ENCODE measurements around the gene HOXC10. TPM values are rescaled to one million over a fixed set of nuclear protein-coding genes. Genes with fewer than 3 reads are reported as not detected.

HOXC10 gene
- total RNA-seq, 2 donors from 2014 or later, result not detected

DNA sequence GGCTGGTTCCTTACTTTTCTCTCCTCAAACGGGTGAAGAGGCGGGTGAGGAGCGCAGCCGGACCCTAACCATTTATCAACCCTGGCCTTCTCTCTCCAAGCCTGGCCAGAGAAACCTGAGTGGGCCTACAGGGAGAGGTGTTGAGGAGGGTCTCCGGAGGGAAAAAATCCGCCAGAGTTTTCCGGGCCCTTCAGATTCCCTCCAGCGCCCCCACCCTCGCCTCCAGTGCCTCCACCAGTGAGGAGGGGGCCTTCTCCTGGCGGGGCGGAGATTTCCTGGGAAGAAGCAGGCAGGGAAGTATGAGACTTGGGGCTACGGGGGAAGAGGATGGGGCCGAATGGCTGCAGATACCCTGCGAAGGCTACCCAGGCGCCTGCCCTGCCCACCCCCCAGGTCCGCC, 46.5 kb downstream of the HOXC10 start:
- intact Hi-C loops (cut with DNase I, micrococcal nuclease), result loop anchor here in 1 of 2 donors (5.0 kb wide), 1 partner anchor 161 kb away; no protein-coding TSS in a partner anchor
- no peak for ATAC-seq
- DNase-seq, result no peak

DNA sequence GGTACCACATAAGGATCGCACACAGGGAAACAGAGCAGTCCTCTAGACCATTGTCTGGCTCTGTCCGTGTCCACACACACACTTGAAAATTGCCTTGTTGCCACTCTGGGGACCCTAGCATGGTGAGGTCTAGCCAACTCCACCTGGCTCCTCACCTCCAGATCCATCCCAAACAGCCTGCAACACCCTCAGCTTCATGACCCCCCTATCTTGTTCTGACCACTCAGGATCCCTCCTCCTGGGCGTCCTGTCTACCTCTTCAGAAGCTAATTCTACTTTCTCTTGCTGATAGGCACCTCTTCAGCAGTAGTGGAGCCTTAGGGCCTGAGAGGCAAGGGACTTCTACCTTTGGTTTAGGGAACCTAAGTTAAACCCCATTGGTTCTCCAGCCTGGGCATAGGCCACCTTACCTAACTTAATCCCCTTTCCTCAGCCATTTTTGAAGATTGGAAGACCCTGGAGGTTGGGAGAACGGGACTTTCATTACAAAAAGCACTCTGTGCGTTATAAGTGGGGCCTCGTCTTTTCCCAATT, 47.2 kb downstream of the HOXC10 start:
- DNase-seq (no peak), ATAC-seq (no peak)
- intact Hi-C loops (cut with DNase I, micrococcal nuclease), result loop anchor here in 1 of 2 donors (5.0 kb wide), 1 partner anchor 160 kb away; no protein-coding TSS in a partner anchor

DNA sequence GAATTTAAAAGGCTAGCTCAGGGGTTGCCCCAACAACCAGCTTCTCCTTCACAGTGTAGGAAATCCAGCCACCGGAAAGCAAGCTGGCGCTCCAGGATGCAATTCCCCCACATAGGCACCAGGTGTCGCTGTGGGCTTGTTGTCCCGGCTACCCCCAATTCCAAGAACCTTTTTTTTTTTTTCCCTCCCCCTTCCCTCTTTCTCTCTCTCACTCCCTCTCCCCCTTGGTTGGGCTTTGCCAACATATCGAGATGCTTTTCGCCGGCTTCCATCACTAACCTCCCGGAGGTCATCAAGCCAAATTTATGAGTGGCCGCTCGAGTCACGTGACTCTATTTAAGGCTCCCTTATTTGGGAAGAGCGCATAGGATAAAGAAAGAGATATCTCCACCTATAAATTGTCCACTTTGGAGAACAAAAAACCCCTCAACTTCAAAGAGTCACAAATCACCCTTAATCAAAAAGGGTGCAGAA, 47.7 kb downstream of the HOXC10 start, which contains the start of gene HOXC5:
Gene HOXC5, plus strand, starts transcription at position 424 of the 474 bp plus-strand sequence. CDS start 73 bp downstream, outside the sequence.
- ATAC-seq (peak; percentile 36), DNase-seq (peak in 1 of 2 donors; percentile 59)
- intact Hi-C loops (cut with DNase I, micrococcal nuclease), result loop anchor here in 1 of 2 donors (5.0 kb wide), 1 partner anchor 160 kb away; no protein-coding TSS in a partner anchor

DNA sequence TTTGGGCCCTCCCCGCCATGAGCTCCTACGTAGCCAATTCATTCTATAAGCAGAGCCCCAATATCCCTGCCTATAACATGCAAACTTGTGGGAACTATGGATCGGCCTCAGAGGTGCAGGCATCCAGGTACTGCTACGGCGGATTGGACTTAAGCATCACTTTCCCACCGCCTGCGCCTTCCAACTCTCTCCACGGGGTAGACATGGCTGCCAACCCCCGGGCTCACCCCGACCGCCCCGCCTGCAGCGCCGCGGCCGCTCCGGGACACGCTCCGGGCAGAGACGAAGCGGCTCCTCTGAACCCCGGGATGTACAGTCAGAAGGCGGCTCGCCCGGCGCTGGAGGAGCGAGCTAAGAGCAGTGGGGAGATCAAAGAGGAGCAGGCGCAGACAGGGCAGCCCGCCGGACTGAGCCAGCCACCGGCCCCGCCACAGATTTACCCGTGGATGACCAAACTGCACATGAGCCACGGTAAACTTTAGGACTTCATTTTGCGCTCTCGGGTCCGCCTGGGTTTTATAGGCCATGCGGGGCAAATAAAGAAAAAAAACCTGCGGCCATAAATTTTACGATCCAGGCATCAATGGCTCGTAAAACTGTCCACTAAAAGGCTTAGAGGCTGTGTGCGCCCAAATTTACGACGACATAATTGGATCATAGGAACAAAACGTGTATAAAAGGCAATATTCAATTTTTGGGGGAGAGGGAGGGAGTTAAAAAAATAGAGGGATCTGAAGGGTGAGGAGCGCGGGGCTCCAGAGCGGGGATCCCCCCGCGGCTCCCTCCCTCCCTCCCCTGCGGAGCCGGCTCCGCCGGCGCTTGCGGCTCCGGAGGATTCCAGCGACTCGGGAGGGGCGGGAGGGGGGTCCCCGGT, 48.4 kb downstream of the HOXC10 start:
- peak; percentile 29 for ATAC-seq
- intact Hi-C loops (cut with DNase I, micrococcal nuclease), result loop anchor here in 1 of 2 donors (5.0 kb wide), 1 partner anchor 159 kb away; no protein-coding TSS in a partner anchor
- DNase-seq, result no peak

DNA sequence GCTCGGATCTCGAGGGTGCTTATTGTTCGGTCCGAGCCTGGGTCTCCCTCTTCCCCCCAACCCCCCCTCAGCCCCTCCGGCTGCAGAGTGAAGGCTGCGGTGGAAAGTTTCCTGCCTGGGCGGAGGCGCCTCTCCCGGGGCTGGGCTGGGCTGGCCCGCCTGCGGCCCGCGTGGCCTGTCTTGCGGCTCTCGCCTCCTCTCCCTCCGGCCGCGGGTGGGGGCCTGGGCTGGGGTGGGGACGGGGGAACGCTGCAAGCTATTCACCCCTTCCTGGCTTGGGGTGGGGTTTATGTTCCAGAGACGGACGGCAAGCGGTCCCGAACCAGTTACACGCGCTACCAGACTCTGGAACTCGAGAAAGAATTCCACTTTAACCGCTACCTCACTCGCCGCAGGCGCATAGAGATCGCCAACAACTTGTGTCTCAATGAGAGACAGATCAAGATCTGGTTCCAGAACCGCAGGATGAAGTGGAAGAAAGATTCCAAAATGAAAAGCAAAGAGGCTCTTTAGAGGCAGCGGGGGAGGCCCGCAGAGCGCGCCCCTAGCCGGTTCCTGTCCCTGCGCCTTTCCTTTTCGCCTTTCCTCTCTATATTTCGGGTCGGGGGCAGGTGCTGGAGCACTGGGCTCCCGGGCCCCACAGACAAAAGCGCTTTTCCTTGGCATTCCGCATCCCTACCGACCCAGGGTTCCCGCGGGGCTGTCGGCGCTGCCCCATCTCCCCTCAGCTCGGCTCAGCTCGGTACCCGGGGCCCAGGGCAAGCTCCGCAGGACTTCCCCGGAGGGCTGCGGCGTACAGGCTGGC, 49.2 kb downstream of the HOXC10 start:
- DNase-seq (no peak), ATAC-seq (peak; percentile 17)
- intact Hi-C loops (cut with DNase I, micrococcal nuclease), result loop anchor here in 1 of 2 donors (5.0 kb wide), 1 partner anchor 158 kb away; no protein-coding TSS in a partner anchor

GRCh38 chr12:54034785-54035310, 49.9 kb downstream of the HOXC10 start:
- intact Hi-C loops (cut with DNase I, micrococcal nuclease), result loop anchor here in 1 of 2 donors (5.0 kb wide), 1 partner anchor 157 kb away; no protein-coding TSS in a partner anchor
- ATAC-seq (no peak), DNase-seq (no peak)

GRCh38 chr12:54035568-54036264, 50.8 kb downstream of the HOXC10 start:
- DNase-seq, result no peak
- intact Hi-C loops (cut with DNase I, micrococcal nuclease), result no loop called here
- ATAC-seq, result no peak

GRCh38 chr12:54036620-54037359, 51.8 kb downstream of the HOXC10 start:
- intact Hi-C loops (cut with DNase I, micrococcal nuclease), result no loop called here
- DNase-seq (no peak), ATAC-seq (no peak)

DNA sequence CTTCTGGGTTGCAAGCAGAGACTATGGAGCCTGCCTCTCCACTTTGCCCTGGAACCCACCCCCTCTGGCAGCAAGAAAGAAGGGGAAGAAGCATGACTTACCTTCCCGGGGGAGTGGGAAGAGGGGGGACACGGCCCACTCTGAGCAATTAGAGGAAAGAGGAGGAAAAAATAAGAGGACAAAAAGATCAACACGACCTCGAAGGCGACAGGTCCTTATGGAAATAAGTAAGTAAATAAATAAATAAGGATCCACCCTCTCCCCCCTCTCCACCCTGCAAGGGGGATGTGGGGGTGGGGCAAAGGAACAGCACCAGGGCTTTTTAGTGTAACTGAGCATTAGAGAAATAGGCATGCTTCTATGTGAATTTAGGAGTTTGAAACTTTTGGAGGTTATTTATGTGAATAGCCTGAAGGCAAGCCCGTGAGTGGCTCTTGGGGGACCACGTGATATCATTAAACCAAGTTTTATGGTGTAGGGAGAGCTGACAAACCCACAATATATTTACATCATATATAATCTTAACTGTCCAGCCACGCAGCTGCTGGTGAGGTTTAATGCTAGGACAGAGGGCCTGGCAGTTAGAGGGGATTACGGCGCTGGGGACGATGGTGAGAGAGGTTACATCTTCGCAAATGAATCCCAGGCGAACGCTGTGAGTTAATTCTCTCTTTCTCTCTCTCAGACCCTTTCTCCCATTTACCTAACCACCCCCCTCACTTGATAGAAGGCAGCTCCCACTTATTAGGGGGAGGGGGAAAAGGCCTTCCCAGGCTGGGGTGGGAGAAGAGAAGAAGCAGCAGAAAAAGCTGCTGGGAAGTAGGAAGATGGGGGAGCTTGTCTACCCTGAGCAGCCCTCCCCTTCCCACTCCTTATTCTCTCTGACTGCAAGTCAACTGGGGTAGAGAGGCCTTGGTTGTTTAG, 52.7 kb downstream of the HOXC10 start:
- DNase-seq, result no peak
- peak; percentile 32 for ATAC-seq
- intact Hi-C loops (cut with DNase I, micrococcal nuclease), result no loop called here

- ATAC-seq, result no peak
- intact Hi-C loops (cut with DNase I, micrococcal nuclease), result no loop called here
- DNase-seq, result no peak
These were observed 53.4 kb downstream of the HOXC10 start for GRCh38 chr12:54038284-54038870.

GRCh38 chr12:54038871-54039414, 54.0 kb downstream of the HOXC10 start:
- ATAC-seq (no peak), DNase-seq (no peak)
- intact Hi-C loops (cut with DNase I, micrococcal nuclease), result no loop called here

GRCh38 chr12:54039417-54040147, 54.6 kb downstream of the HOXC10 start:
- ATAC-seq, result no peak
- intact Hi-C loops (cut with DNase I, micrococcal nuclease), result no loop called here
- DNase-seq, result no peak
